Endothelial cell of umbilical vein (primary cell): Measurements from ENCODE around the gene CHST15. TPM values are rescaled to one million over a fixed set of nuclear protein-coding genes. Genes with fewer than 3 reads are reported as not detected.

ENCODE experiments used
- BruUV-seq: library from RNA; stranded (reverse); fragments of 400-500 nt; replicated peaks from 2 replicates; lab custom pipeline; 2021; lab: Mats Ljungman, UMichigan
- CTCF ChIA-PET: fragments of 300-600, 350-600 bp; sonication (Branson Sonifier 250); formaldehyde crosslinking; loops from one replicate; lab custom pipeline; 2021; ENCODE audit warnings: antibody characterized with exemption, inconsistent platforms; lab: Charles Lee
- POLR2A ChIA-PET: fragments of 300-600, 350-600 bp; sonication (Branson Sonifier 250); formaldehyde crosslinking; loops from one replicate; lab custom pipeline; 2021; ENCODE audit warnings: antibody characterized with exemption, inconsistent platforms; lab: Charles Lee
- DNase-seq: peaks from one replicate; pipeline ENCODE4 v3.0.0-alpha.2; 2011; ENCODE audit warnings: low read depth, low spot score
- FAIRE-seq: peaks from 2 replicates; lab custom pipeline; 2011; peaks lifted over from hg19 to GRCh38; lab: Jason Lieb, UNC
- H2AFZ ChIP-seq: 2 replicates; pipeline ENCODE4 v1.6.0; 2012; ENCODE audit warnings: low read depth, low read length, control low read depth, inconsistent platforms
- H3K27ac ChIP-seq: 2 replicates; pipeline ENCODE4 v1.5.1; 2011; ENCODE audit warnings: low read depth, mild to moderate bottlenecking, control low read depth, low read length, moderate library complexity; ENCODE audit not compliant: insufficient read depth
- H3K27me3 ChIP-seq, 2 experiments: 2 replicates each; pipeline versions ENCODE4 v1.6.0 to v1.6.1; 2011; ENCODE audit warnings: low read length in 2 of 2, mixed read lengths in 1 of 2; ENCODE audit not compliant: control insufficient read depth in 2 of 2, insufficient read depth in 2 of 2
- H3K36me3 ChIP-seq, 2 experiments: 2 replicates in 1 of 2; 3 replicates in 1 of 2; pipeline ENCODE4 v1.5.1; 2011; ENCODE audit warnings: low read length in 2 of 2, mild to moderate bottlenecking in 1 of 2, moderate library complexity in 1 of 2; ENCODE audit not compliant: control insufficient read depth in 2 of 2, insufficient read depth in 2 of 2; ENCODE audit errors: extremely low read depth in 1 of 2
- H3K4me1 ChIP-seq: 3 replicates; pipeline ENCODE4 v1.5.1; 2011; ENCODE audit warnings: mild to moderate bottlenecking, low read length; ENCODE audit not compliant: control insufficient read depth, insufficient read depth; ENCODE audit errors: extremely low read depth
- H3K4me2 ChIP-seq: 2 replicates; pipeline ENCODE4 v1.6.1; 2011; ENCODE audit warnings: low read length, control low read depth, mixed read lengths; ENCODE audit not compliant: insufficient read depth
- H3K4me3 ChIP-seq, 3 experiments: fragments of 200-600 bp in 1 of 3; sonication (generic), shearing (Covaris generic) in 1 of 3; replicated peaks in 1 of 3; 2 replicates each; pipeline ENCODE4 v1.5.1; 2011 to 2016; ENCODE audit warnings: control low read depth in 3 of 3, low read length in 3 of 3, mild to moderate bottlenecking in 2 of 3, inconsistent platforms in 1 of 3, low read depth in 1 of 3, moderate library complexity in 1 of 3; ENCODE audit not compliant: insufficient read depth in 1 of 3
- H3K79me2 ChIP-seq: 2 replicates; pipeline ENCODE4 v1.6.0; 2012; ENCODE audit warnings: low read length, inconsistent platforms; ENCODE audit not compliant: control insufficient read depth, insufficient read depth
- H3K9ac ChIP-seq: replicated peaks from 2 replicates; pipeline ENCODE3; 2011; ENCODE audit warnings: low read length, control low read depth; ENCODE audit not compliant: insufficient read depth; ENCODE audit errors: extremely low read depth
- H3K9me1 ChIP-seq: replicated peaks from 3 replicates; pipeline ENCODE4 v1.6.0; 2011; ENCODE audit warnings: mild to moderate bottlenecking, low read length; ENCODE audit not compliant: control insufficient read depth, insufficient read depth; ENCODE audit errors: extremely low read depth
- H3K9me3 ChIP-seq: replicated peaks from 2 replicates; pipeline ENCODE4 v1.5.1; 2012; ENCODE audit warnings: low read length, inconsistent platforms; ENCODE audit not compliant: control insufficient read depth, insufficient read depth
- H4K20me1 ChIP-seq: replicated peaks from 2 replicates; pipeline ENCODE3; 2011; ENCODE audit warnings: mild to moderate bottlenecking, low read length; ENCODE audit not compliant: control insufficient read depth, insufficient read depth; ENCODE audit errors: extremely low read depth
- EZH2 ChIP-seq: IDR thresholded peaks from 2 replicates; pipeline ENCODE4 v1.6.1; 2012; ENCODE audit warnings: borderline replicate concordance, low read depth, mild to moderate bottlenecking, moderate library complexity, low read length, inconsistent platforms; ENCODE audit not compliant: severe bottlenecking
- FOS ChIP-seq: IDR thresholded peaks from 2 replicates; pipeline ENCODE4 v1.6.1; 2011; ENCODE audit warnings: mild to moderate bottlenecking, low read length, moderate library complexity, borderline replicate concordance; ENCODE audit not compliant: insufficient read depth
- GATA2 ChIP-seq: IDR thresholded peaks from 2 replicates; pipeline ENCODE4 v1.7.0; 2011; ENCODE audit warnings: low read depth, mild to moderate bottlenecking, moderate library complexity, mixed read lengths, low read length; ENCODE audit not compliant: insufficient read length, insufficient read depth
- JUN ChIP-seq: IDR thresholded peaks from 2 replicates; pipeline ENCODE4 v1.6.1; 2011; ENCODE audit warnings: borderline replicate concordance, low read depth; ENCODE audit not compliant: insufficient read length, insufficient read depth
- MAX ChIP-seq: IDR thresholded peaks from 2 replicates; pipeline ENCODE4 v1.6.1; 2011; ENCODE audit not compliant: insufficient read depth, insufficient read length
- MYC ChIP-seq: IDR thresholded peaks from one replicate; pipeline ENCODE4 v1.6.1; 2011; ENCODE audit warnings: mild to moderate bottlenecking, low read depth, low read length
- POLR2A ChIP-seq: IDR thresholded peaks from 2 replicates; pipeline ENCODE4 v1.6.1; 2012; ENCODE audit warnings: low read depth, mild to moderate bottlenecking, control low read depth, low read length
- POLR2AphosphoS5 ChIP-seq: IDR thresholded peaks from 2 replicates; pipeline ENCODE4 v1.6.1; 2012; ENCODE audit warnings: low read depth, mild to moderate bottlenecking, control low read depth, low read length, moderate library complexity; ENCODE audit not compliant: insufficient read depth
- dilution Hi-C: fragments of 300-500 bp; cut with MboI; formaldehyde crosslinking; loops from one replicate; pipeline ENCODE4 v1.15.0; 2019; ENCODE audit warnings: low sequenced_read_pairs; ENCODE audit not compliant: extremely low pct_ligation_motif_present
- intact Hi-C: fragments of 100-400 bp; cut with micrococcal nuclease; formaldehyde crosslinking; loops from one replicate; pipeline ENCODE4 v1.10.0; 2022
- polyA plus RNA-seq, 4 experiments: library from polyadenylated mRNA; depleted of rRNA in 3 of 4; stranded (reverse) in 3 of 4; unstranded in 1 of 4; fragments of >200 nt; gene quantifications; 2 replicates each; pipeline versions ENCODE4 v1.2.1 to v1.2.3, GENCODE V29; 2011 to 2012; ENCODE audit warnings: missing spikeins in 1 of 4
- total RNA-seq: library from RNA; stranded (reverse); gene quantifications from 2 replicates; pipeline ENCODE4 v1.2.3, GENCODE V29; 2021
- TF ChIP-seq, protein P1 (sequence below), 2 donors: IDR thresholded peaks; 1 replicate in 1 of 2; 2 replicates in 1 of 2; pipeline ENCODE4 v1.5.1; 2011; ENCODE audit warnings: low read length in 2 of 2, mild to moderate bottlenecking in 2 of 2, moderate library complexity in 2 of 2, control low read depth in 1 of 2, inconsistent platforms in 1 of 2, low read depth in 1 of 2; ENCODE audit not compliant: insufficient read depth in 1 of 2; ENCODE audit errors: extremely low read depth in 1 of 2

Gene CHST15
- total and polyA plus RNA-seq, 2 donors (not counting 3 experiments of a cell fraction or from before 2014, with no cell fraction given), result 23.1 to 29.2 TPM

- Histone ChIP-seq H3K27ac (no peak overlapping the region), H3K9me3 (no peaks in the 10 kb centered on the region), H3K4me2 (no peak overlapping the region), H3K4me3 (no peak overlapping the region), H3K36me3 (peaks cover 0 to 9% of the 10 kb centered on the region in 2 experiments), H2AFZ (no peak overlapping the region), H3K9me1 (no peaks in the 10 kb centered on the region), H3K27me3 (no peaks in the 10 kb centered on the region), H4K20me1 (no peaks in the 10 kb centered on the region), H3K9ac (no peak overlapping the region), H3K79me2 (no peaks in the 10 kb centered on the region), H3K4me1 (no peaks in the 10 kb centered on the region)
- no peak for DNase-seq
- no peak for FAIRE-seq
- POLR2A ChIA-PET, result no interaction called here
- TF ChIP-seq POLR2AphosphoS5, result no peak
- TF ChIP-seq POLR2A, result no peak
- no peak for TF ChIP-seq JUN
- TF ChIP-seq MYC, result no peak
- TF ChIP-seq, protein P1, sequence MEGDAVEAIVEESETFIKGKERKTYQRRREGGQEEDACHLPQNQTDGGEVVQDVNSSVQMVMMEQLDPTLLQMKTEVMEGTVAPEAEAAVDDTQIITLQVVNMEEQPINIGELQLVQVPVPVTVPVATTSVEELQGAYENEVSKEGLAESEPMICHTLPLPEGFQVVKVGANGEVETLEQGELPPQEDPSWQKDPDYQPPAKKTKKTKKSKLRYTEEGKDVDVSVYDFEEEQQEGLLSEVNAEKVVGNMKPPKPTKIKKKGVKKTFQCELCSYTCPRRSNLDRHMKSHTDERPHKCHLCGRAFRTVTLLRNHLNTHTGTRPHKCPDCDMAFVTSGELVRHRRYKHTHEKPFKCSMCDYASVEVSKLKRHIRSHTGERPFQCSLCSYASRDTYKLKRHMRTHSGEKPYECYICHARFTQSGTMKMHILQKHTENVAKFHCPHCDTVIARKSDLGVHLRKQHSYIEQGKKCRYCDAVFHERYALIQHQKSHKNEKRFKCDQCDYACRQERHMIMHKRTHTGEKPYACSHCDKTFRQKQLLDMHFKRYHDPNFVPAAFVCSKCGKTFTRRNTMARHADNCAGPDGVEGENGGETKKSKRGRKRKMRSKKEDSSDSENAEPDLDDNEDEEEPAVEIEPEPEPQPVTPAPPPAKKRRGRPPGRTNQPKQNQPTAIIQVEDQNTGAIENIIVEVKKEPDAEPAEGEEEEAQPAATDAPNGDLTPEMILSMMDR (IDR thresholded peaks at IDR 0.05; ENCODE audit: extremely low read depth in 1 of 2, insufficient read depth in 1 of 2, low read depth in 1 of 2, low read length in 2 of 2), result no peak
- TF ChIP-seq GATA2, result no peak
- no peak for TF ChIP-seq EZH2
- no peak for TF ChIP-seq MAX
- TF ChIP-seq FOS, result no peak
- intact Hi-C loops, result no loop called here
- dilution Hi-C loops, result no loop called here
- CTCF ChIA-PET, result interaction anchor here (2.4 to 7.4 kb wide), 2 partner anchors 35 to 359 kb away, joined by 8 to 49 read pairs; no protein-coding TSS in a partner anchor
- BruUV-seq, result no TSS peak
Observed at GRCh38 chr10:124029559-124029958, 63.8 kb downstream of the CHST15 start.
